ENCODE results near the gene PIGQ.
A peak's percentile ranks its signal among the peaks of the same experiment; 100 is the strongest.

The PIGQ gene

DNA sequence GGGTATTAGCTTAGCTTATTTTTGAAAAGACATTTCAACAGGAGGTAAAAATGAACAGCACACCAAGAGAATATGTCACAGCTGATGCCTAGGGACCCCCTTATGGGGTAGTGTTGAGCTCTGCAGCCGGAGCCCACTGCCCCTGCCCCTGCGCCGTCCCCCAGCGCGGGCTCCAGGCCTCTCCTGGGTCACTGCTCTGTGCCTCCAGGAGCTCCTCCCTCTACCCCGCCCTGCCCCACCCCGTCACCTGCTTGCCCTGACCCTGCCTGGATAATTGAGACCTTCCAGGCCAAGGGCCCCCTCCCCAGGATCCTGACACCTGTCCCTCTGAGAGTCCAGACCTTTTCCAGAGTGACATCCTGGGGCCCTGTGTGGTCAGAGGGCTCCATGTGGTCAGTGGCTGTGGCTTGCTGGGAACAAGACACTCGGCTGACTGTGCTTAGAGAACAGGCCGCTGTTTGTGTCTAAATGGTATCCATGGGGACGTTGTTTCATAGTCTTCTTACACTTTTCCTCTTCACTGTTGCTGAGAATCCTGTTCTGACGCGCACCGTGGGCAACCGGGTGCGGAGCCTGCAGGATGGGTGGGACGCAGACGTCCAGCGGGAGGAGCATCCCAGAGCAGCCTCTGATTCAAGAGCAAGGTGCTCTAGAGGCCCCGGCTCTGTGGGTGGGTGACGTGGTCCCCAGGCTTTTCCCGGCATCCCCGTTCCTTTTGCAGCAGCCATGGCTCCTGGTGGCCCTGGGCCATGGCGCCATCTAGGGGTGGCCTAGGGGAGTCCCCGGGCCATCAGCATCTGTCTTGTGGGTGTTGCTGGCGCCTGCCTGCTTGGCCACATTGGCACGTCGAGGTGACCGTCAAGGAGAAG, 41.0 kb downstream of the PIGQ start:
- DNase-seq = no peak

- DNase-seq = no peak
Measured at GRCh38 chr16:615122-615521, 45.4 kb downstream of the PIGQ start.

DNA sequence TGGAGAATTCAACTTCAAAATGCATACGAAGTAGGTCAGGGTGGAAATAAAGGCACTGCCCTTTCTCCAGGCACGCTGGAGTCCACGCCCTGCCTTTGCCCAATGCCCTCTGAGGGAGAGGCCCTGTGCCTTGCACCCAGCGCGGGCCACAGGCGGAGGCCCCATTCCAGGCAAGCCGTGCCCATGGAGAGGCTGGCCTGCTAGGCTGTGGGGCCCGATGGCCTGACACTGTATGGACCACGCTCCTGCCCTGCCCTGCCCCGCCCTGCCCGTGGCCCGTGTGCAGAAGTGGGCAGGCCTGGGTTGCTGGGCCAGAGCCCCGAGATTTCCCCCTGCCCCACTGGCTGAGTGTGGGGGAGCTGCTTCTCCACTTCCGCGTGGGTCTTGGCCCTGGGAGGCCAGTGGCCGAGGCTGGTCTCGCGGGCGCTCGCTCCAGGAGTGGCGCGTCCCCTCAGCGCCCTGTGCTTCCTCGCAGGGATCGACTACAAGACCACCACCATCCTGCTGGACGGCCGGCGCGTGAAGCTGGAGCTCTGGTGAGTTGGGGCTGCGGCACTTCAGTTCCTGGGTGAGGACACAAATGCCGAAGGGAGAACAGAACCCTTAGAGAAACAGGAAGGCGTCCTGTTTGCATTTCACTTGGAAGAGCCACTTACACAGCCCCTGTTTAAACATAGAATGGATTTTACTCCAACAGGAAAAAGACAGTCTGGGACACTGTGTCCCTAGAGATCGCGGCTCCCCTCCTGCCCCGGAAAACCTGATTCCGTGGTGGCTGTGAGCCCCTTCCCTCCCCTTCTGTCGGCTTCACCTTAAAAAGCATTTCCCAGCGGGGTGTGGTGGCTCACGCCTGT, 47.2 kb downstream of the PIGQ start:
- no peak for DNase-seq

- no peak for DNase-seq
Measured at GRCh38 chr16:617855-618254, 48.1 kb downstream of the PIGQ start.

DNA sequence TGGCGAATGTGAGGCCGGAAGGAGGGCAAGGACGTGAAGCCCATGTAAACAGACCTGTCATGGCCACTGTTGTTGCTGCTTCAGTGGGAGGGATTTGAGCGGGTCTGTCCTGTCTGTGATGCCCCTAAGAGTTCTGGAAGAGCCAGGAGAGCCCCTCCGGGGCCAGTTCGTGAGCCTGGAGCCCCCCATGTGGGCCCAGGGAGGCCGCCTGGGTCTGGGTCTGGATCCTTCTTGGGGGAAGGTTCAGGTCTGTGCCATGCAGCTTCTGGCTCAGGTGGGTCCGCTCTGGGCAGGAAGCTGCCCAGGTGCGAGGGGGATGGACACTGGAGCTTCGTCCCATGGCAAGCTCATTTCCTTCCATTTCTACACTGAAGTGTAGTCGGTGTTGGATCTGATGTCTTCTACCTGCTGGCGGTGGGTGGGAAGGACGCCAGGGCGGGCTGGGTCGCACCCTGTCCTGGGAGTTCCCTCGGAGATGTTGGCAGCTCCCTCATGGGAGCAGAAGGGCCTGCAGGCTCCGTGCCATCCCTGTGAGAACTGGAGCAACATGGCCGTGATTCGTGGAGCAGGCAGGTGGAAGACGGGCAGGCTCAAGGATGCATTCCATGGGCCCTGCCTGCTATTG, 49.8 kb downstream of the PIGQ start:
- no peak for DNase-seq

DNA sequence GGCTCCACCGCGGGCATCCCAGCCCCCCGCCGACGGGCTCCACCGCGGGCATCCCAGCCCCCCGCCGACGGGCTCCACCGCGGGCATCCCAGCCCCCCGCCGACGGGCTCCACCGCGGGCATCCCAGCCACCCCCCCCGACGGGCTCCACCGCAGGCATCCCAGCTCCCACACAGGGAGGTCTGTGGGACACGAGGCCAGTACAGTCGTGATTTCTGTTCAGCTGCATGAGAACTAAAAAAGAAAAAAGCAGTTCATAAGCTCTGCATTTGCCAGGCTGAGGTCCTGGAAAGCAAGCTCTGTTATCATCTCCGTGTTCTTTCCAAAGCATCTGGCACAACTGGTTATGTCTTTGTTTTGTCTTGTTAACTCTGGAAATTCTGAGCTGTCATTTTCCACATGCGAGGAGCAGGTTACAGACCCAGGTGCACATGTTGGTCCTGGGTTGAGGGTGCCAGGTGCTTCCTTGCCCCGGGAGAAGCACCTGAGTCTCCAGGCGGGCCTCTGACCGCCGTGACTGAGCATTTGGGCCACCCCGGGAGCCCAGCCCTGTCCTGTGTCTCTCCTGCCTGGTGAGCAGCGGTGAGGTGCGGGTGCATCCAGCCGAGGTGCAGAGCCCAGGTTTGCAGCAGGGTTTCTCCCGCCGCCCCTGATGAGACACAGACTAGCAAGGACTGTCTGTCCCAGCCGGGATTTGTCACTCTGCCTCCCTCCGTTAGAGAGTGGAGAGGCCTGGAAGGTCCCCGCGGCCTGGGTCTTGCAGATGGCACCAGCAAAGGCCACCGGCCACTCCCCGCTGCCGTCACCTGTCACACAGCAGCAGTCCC, 51.1 kb downstream of the PIGQ start:
- DNase-seq = no peak

- DNase-seq = no peak
Measured at GRCh38 chr16:621526-622105, 51.8 kb downstream of the PIGQ start.

DNA sequence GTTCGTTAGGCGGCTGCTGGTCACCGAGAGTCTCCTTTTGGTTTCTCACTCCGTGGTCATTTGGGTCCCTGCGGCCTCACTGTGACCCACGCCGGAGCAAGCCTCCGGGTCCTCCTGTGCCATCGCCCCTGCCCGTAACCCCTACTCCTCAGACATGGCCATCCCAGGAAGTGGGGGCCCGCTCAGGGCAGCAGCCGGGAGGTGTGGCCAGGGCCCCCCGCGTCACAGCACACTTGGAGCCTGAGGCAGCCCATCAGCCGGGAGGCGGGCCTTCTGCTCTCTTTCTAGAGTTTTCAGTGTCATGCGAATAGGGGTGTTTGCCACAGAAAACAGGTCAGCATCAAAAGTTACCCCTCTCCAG, 53.1 kb downstream of the PIGQ start:
- DNase-seq = no peak

GRCh38 chr16:624526-625070, 54.8 kb downstream of the PIGQ start:
- DNase-seq = no peak

DNA sequence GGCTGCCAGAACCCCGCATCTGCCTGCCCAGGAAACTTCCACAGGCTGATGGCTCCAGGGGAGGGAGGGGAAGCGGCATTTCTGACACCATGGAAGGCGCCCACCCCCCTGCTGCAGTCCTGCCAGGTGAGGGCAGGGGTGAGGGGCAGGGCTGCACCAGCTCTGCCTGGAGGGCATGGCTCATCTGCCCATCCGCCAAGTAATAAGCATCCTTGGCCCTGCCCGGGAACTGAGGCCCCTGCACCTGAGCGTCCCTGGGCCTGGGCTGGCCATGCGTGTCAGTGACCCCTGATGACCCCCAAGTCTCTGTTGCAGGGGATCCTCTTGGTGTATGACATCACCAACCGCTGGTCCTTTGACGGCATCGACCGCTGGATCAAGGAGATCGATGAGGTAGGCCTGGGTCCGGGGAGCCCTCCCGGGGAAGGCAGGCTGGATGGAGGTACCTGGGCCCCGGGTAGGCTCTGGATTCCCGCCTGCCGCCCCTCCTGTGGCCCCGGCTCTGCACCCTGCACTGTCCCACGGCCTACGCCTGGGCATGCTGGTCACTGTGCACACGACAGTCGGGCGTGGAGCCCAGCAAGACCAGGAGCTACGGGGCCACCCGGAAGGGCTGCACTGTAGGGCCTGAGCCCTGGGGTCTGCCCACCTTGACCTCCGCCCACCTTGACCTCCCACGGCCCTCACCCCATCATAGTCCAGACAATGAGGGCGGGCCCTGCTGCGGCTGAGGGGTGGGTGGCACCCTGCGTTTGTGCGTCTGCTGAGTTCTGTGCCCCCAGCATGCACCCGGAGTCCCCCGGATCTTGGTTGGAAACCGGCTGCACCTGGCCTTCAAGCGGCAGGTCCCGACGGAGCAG, 55.6 kb downstream of the PIGQ start:
- no peak for DNase-seq

GRCh38 chr16:625977-626765, 56.4 kb downstream of the PIGQ start:
- no peak for DNase-seq

GRCh38 chr16:626787-627453, 57.2 kb downstream of the PIGQ start:
- DNase-seq = no peak

DNA sequence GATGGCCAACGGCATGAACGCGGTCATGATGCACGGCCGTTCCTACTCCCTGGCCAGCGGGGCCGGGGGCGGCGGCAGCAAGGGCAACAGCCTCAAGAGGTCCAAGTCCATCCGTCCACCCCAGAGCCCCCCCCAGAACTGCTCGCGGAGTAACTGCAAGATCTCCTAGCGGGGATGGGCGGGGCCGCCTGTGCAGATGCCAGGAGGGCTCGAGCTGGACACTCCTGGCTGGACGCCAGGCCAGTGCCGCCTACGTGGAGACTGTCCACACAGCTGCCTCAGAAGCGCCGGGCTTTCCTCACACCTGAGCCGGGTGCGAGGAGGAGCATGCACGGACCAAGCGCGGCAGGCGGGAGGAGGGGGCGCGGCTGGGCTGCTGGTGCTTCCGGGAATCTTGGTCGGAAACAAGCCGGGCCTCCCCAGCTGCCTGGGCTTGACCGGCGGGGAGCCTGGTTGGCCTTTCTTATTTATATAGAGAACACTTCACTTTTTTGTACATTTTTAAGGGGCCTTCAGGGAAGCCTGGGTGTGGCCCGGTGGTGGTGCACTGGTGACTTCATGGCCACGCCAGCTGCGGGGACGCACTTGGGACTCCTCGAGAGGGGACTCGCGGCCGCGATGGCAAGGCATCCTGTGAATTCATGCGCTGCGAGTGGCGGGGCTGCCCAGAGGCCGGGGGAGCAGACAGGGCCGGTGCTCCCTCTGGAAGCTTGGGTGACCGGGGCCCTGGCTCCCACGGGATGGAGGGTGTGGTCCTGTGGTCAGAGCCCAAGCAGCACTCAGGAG, 57.9 kb downstream of the PIGQ start:
- DNase-seq = no peak

- no peak for DNase-seq
Measured at GRCh38 chr16:628321-629061, 58.7 kb downstream of the PIGQ start.

- peak; percentile 57 for DNase-seq
Measured at GRCh38 chr16:629185-629832, 59.5 kb downstream of the PIGQ start.

GRCh38 chr16:629833-630248, 60.1 kb downstream of the PIGQ start:
- DNase-seq = no peak

- no peak for DNase-seq
Measured at GRCh38 chr16:630249-630814, 60.6 kb downstream of the PIGQ start.

Data from NCI-H524 treated with DMSO at 0.1 percent for 48 hours (cell line).